CD4-positive, alpha-beta T cell treated with Interleukin-17A for 1 hour (primary cell): ENCODE measurements around the gene HEATR1.
A peak's percentile ranks its signal among the peaks of the same experiment; 100 is the strongest.
"Not testable (repeated sequence)": the region's sequence is repeated elsewhere in the genome, so short reads cannot be mapped to it uniquely, and the experiment has no call there.

Experiments
- DNase-seq: peaks from one replicate; pipeline ENCODE4 v3.0.0-alpha.2; 2020

Gene HEATR1

DNA sequence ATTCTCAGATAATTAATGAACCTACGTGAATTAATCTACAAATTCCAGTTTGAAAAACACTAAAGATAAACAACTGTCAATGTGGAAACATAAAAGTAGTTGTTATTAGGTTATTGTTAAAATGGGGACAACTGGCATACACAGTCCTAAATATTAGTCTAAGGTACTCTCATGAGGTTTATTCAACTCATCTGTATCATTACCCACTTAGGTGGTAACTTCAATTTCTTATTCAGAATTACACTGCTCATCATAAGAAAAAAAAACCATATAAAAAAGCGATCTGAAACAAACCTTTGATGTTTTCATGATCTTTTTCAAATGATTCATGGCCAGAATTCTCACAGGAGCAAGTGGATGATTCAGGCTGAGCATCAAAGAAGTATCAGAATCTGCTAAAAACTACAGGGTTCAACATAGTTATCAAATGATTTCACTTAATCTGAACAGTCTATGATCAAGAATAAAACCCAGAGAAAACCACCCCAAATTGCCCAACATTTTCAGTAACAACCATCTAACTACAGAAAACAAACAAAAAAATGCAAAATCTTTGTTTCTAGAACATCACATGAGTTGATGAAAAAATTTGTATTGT is 13.7 kb downstream of the HEATR1 start:
- no peak for DNase-seq

GRCh38 chr1:236589531-236589930 is 14.8 kb downstream of the HEATR1 start:
- DNase-seq = no peak

DNA sequence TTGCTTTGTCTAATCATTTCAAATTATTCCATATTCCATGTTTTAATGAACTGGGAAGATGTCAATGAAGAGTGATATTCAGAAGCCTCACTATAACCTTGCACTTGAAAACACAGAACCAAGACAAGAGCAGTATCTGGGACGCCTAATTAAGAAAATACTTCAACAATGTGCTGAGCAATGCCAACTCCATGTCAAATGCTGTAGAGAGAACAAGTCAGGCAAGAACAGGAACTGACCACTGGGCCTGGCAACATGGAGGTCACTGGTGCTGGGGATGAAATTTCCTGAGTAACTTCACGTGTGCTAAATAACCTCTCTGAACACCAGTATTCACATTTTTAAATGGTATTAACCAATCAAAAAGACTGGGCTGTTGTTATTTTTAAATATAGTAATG is 22.8 kb downstream of the HEATR1 start:
- DNase-seq = no peak

- DNase-seq = not testable (repeated sequence)
Measured at GRCh38 chr1:236580404-236580803, 23.9 kb downstream of the HEATR1 start.

DNA sequence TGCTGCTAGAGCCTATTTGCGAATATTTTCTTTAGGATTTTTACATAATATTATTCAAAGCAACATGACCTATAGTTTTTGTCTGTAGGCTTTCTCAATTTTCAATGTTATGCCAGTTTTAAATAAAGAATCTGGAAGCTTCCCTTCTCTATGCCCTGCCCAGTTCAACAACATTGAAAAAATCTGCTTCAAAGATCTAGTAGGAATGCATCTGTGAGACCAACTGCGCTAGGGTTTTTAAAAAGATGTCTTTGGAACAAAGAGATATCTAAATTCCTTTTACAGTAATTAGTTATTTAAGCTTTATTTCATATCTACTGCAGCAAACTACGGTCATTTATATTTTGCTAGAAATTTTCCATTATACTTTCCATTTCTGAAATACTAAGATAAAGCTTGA is 25.7 kb downstream of the HEATR1 start:
- DNase-seq = no peak

DNA sequence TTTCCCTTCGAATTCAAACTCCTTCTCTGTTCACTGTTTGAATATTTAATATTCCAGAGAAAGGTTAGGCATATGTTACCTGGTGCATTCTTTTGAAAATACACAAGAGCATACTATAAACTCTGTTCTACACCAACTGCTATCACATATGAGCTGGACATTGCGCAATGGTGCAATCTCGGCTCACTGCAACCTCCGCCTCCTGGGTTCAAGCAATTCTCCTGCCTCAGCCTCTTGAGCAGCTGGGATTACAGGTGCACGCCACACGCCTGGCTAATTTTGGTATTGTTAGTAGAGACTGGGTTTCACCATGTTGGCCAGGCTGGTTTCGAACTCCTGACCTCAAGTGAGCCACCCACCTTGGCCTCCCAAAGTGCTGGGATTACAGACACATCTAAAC is 27.3 kb downstream of the HEATR1 start:
- not testable (repeated sequence) for DNase-seq

GRCh38 chr1:236576004-236576403 is 28.3 kb downstream of the HEATR1 start:
- no peak for DNase-seq

DNA sequence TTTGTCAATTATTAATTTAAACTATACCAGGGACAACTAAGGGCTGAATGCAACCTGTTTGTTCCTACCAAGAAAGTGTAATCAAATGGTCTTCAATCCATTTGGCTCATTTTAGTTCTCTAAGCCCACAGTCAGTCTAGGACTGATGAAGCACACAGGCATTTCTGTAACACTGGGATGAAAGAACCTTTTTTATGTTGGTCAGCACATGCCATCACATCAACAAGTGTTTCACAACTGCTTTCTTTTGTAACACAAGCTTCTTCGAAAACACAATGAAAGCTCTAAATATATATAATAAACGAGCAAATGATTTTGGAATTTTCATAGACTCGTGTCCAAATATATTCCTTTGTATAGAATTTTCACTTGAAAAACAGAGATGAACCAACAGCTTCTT is 28.8 kb downstream of the HEATR1 start:
- no peak for DNase-seq

DNA sequence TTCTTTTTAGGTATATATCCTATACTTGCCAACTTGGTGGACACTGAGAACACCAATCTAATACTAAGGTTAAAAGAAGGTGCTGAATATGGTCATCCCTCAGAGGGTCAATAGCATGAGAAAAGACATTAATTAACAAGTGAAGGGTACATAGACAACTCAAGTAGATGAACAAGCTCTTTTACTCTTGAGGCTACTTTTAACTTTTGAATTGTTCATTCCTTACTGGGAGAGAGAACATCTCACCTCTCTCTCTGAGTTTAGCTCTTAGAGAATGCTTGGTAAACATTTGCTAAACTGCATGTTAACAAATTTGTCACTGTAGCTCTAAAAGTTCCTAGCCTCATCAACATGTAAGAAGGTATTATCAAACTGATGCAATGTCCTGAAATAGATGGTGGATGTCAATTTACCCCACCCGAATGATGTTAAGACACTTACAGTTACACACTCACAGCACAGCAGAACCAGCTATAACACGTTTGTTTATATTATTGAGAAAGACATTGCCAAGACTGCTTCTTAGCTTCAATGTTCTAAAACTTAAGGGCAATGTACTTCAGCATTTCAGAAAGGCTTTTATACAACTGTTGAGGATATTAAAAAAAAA is 35.9 kb downstream of the HEATR1 start:
- no peak for DNase-seq

DNA sequence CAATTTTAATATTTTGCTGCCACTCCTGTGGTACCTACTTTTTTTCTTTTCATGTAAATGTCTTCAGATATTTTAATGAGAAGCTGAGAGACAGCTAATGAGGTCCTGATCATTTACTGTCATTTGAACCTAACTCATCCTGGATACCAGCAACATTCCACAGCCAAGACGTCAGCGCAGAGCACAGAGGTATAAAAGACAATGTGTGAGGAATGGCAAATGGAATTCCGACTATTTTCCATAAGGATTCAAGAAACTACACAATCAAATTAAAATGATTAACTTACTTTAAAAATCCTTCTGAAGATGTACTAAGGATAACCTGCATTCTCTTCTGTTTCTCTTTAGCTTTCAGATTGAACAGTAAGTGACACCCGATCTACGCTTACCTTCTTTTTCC is 38.8 kb downstream of the HEATR1 start:
- no peak for DNase-seq

- DNase-seq = no peak
Measured at GRCh38 chr1:236561976-236562375, 42.3 kb downstream of the HEATR1 start.

DNA sequence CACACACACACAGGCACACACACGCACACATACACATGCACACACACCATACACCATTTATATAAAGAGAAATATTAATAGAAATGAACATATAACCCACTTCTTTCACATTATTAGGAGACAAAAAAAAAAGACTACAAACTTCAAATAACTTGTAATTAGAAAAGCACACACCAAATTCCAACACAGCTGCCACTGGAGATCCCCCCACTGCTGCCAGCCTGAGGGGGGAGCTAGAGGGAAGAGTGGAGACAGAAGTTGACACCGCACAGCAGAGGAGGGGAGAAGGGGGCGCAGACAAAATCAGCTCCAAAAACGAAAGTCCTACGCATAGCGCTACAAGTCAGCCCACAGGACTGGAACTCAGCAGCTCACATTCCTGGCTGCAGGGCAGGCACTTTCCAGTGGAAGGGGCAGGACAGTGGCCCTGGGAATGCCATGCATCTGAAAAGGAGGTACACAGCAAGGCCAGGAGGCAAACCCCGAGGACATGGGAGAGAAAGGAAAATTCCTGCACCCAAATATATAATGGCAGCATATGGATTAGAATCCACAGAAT is 44.0 kb downstream of the HEATR1 start:
- no peak for DNase-seq

GRCh38 chr1:236558846-236559245 is 45.5 kb downstream of the HEATR1 start:
- DNase-seq = no peak

DNA sequence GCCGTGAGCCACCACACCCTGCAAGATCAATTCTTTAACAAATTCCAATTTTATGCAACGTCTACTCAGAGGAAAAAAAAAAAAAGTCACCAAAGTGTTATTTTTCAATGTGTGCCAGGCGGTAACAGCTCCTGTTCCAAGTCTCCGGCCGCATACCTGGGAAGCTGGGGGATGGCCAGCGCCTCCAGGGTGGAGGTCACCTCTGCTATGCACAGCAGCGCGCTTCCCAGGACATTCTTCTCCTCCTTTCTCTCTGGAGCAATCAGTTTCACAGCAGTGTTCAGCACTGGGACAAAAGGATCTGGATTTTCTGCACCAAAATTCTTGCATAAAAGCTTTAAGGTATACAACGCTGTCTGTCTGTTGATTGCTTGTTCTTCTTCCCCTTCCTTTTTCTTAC is 46.2 kb downstream of the HEATR1 start:
- no peak for DNase-seq

DNA sequence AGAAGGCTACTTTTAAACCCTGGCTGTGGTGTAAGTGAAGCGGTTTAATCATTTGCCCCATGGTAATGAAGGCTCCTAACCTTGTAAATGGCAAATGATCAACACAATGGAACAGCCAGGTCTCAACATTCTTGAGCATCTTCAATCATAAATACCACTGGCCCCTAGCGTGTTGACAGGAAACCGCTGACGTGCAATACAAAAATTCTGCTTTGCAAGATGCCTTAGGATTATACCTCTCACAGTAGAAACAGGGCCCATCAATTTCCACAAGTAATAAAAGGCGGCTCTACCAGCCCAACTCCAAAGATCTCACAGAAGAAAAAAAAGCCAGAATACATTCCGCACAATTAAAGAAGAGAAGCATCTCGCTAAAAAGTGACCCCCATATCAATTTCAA is 47.7 kb downstream of the HEATR1 start:
- DNase-seq = no peak

DNA sequence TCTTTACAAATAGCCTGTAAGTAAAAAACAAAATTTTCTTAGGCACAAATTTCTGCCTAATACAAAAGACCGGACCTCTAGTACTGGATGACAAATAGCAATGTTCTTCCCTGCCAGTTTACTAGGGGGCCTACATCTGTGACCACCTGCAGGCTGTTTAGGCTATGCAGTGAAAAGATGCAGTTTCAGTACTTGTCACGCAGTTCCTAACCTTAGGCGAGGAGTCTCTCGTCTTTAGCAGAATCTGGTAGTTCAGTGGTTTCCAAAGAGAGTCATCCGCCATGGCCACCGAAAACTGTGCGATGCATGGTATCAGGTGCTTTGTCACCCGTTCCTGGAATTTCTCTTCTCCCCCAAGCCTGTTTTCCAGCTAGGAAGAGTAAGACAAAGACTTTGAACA is 50.9 kb downstream of the HEATR1 start:
- no peak for DNase-seq

- DNase-seq = no peak
Measured at GRCh38 chr1:236552901-236553300, 51.4 kb downstream of the HEATR1 start.

GRCh38 chr1:236552096-236552495 is 52.2 kb downstream of the HEATR1 start:
- DNase-seq = no peak

GRCh38 chr1:236550961-236551851 is 53.1 kb downstream of the HEATR1 start:
- no peak for DNase-seq

- no peak for DNase-seq
Measured at GRCh38 chr1:236548452-236548851, 55.9 kb downstream of the HEATR1 start.

DNA sequence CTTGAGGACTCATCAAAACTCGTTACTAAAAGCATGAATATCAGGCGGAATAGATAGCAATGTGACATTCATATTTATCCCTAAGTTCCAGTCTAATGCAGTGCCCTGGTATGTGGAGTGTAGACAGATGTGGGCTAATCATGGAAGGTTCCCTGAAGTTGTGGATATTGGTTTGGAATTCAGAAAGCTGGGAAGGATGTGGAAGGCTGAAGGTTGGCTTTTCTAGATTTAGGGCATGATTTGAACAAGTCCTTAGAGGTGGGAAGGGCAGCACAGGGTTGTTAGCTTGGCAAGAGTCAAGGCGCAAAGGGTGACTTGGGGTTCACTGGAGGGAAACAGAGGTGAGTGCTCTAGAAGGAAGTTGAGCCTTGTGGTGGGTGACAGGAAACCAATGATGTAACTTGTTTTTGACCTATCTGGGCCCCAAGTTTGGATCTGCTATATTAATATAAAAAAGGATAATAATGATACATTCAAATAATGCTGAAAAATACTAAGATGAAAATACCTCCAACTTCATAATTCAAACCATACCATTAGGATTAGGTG is 58.6 kb downstream of the HEATR1 start:
- peak; percentile 28 for DNase-seq

- no peak for DNase-seq
Measured at GRCh38 chr1:236543065-236543669, 61.1 kb downstream of the HEATR1 start.

- DNase-seq = no peak
Measured at GRCh38 chr1:236541710-236542109, 62.6 kb downstream of the HEATR1 start.
